ENCODE results near the gene AGK.

Gene AGK

DNA sequence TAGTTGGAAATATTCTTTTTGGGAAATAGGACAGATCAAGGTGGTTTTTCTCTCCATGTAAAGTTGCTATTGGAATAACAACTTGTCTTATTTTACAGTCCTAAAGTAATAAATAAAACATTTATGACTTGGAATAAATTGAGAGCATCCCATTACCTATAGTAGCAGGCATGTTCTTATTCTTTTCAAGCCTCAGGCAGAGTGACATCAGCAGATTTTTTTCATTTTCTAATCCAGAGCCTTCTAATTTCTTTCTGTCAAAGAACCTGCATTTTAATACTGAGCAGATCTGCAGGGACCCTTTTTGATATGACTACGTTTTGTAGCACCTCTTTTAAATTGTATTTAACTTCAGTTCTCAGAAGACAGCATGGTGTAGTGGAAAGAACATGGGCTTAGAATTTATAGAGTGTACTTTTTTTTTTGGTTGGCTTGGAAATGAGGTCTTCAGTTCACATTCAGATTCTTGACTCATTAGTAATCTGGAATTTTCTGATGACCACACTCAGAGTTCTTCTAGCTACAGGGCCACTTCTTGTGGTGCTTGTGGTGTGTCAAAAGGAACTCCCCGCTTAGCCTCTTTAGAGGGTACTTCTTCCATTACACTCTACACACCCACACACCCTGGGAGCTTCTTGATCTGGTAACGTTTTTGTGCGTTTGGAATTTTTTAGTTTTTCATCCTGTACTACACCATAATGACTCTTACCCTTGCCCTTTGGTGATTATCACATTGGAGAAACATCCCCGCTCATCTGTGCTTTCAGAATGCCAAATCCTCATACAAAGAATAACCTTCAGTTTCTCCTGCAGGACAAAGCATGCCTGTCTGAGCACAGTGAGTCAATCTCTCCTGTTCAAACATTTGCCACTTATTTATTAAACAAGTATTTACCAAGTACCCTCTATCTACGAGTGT lies 34.6 kb downstream of the AGK start:
- DNase-seq (ENCODE audit: low read depth, low spot score): no peak

DNA sequence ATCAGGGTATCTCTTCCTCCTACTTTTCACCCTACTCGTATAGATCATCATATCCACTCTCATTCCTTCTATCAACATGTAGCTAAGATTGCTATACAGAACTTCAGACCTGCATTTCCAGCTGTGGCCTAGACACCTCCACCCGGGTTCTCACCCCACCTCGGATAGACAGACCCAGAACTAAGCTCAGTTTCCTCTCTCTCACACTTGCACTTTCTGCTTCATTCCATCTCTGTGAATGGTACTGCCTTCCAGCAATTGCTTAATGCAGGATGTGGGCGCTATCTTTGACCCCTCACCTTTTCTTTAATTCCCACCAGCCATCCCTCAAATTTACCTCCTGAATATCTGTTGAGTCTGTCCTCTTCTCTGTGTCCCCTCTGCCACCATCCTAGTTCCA lies 35.7 kb downstream of the AGK start:
- DNase-seq (ENCODE audit: low read depth, low spot score): no peak

DNA sequence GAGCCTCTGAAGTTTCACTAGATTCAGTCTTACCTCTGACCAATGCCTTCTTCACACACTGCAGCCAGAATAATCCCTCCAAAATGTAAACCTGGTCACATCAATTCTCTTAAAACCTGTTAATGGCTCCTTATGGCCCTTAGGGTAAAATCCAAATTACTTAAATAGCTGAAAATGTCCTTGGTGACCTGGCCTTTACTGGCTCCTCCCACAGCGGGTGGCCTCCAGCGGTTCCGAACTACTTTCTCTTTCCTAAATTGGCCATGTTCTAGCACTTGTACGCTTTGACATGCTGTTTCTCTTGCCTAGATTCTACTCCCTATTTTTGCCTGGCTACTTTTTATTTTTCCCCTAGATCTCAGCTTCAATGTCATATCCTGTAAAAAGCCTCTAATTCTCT lies 36.1 kb downstream of the AGK start:
- DNase-seq (ENCODE audit: low read depth, low spot score): no peak

DNA sequence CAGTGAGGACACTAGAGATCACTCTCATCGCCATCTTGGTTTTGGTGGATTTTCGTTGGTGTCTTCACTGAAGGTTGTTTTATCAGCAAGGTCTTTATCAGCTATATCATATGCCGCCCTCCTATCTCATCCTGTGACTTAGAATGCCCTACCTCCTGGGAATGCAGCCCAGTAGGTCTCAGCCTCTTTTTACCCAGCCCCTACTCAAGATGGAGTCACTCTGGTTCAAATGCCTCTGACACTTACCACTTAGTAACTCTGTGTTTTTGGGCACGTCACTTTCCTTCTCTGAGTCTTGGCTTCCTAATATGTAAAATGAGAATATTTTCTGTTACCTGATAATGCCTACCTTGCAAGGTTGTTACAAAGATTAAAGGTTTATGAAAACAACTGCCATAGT lies 37.7 kb downstream of the AGK start:
- no peak for DNase-seq (ENCODE audit: low read depth, low spot score)

DNA sequence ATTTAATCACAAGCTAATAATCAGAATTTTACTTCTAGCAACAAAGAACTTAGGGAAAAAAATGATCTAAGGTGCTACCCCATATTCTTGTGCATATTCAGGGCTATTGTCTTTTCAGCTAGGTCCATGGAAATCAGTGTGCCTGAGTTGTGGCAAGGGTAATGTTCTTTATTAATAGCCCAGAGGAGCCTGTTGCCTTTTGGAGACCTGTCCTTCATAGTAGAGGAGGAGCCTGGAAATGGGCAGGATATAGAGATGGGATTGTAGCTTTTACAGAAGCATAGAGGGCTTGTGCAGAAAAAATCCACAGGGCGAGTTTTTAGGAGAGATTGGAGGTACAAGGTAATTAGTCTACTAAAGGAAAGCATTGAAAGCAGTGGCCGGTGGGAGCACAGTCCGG lies 38.9 kb downstream of the AGK start:
- no peak for DNase-seq (ENCODE audit: low read depth, low spot score)

DNA sequence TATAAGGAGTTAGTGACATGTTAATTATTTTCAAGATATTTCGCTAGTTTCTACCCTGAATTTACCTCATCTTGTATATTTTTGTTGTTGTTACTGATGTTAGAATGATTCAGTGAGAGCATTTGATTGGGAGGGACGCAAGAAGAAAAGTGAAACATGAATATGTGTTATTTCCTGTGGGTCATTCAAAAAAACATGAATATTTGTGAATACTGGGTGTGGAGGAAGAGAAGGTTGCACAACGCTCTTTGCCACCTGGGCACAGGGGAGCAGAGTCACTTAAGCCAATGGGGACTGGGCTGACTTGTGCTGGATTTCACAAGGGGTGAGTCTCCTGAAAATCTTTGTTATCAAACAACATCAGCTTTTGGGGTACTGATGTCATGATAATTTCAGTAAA lies 39.5 kb downstream of the AGK start:
- DNase-seq (ENCODE audit: low read depth, low spot score): no peak

DNA sequence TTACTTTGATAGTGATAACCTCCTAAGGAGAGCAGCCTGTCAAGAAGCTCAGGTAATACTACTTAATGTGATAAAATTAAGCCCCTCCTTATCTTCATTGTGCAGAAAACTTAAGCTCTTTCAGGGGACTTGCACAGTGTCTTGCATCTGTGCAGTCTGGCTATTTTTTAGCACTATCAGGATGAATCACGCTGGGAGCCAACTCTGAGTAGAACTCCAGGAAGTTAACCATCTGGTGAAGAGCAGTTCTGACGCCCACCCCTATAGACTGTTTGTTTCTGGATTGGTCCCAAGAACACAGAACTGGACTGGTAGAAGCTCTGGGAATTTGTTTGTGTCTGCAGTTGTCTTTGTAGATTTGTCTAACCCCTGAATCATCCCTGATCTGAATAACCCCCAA lies 41.9 kb downstream of the AGK start:
- no peak for DNase-seq (ENCODE audit: low read depth, low spot score)

DNA sequence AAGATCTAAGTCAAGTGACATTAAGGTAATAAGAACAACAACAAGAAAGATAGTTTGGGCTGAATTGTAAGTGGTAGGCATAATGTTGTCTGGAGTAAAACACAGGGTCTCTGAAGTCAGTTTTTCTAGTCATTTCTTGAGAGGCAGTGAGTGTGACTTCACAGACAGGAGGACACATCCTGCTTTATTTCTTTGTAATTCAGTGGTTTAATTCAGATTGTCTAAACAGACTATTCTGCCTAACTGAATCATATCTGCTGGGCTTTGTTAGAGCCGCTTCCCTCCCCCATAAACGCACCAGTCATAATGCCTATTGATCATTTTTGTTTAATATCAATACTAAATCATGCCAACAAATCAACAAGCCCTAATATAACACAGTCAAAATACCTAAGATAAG lies 46.8 kb downstream of the AGK start:
- no peak for DNase-seq (ENCODE audit: low read depth, low spot score)

DNA sequence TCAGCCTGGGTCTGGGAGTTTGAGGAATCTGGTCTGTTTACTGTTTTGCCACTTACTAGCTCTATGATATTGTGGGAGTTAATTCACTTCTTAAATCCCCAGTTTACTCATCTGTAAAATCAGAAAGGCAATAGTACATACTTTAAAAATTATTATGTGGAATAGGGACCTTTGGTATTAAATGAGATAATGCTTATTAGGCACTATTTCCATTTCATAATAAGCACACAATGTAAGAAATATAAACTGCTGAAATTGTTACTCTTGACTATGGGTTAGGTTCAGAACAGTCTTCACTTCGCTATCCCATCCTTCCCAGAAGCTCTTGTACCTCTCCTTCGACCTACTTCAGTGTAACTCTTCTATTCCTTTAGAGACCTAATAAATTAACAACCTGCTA lies 47.2 kb downstream of the AGK start:
- no peak for DNase-seq (ENCODE audit: low read depth, low spot score)

DNA sequence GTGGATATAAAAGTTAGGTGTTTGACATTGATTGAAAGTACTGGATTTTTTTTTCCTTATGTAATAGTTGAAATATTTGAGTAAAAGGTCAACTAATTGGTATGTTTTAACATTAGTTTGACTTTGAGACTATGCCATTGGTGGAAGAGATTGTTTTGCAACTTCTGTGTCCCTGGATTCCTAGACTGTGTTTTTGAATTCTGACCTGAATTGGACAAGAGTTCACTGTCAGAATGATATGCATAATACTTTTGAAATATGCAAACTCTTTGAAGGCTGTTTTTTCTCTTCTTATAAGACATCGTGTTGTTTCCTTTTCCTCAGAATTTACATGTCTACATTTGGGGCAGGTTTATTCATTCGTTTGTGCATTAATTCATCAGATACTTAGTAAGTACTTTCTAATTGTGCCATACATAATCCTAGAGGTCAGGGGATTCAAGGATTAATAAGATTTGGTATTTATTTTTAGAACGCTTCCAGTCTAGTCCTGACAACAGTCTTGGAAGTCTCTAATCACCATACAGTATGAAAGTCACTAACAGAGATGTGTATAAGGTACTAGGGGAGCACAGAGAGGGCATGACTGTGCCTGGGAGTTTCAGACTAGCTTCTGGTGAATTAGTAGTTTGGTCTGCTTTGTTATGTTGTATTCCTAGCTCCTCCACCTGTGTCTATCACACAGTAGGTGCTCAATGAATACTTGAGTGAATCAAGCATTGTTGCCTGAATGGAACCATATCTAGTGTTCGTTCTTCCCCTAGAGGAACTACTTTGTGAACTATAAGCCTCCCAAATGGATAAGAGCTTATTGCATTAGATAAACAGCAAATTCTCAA lies 49.2 kb downstream of the AGK start:
- no peak for DNase-seq (ENCODE audit: low read depth, low spot score)

DNA sequence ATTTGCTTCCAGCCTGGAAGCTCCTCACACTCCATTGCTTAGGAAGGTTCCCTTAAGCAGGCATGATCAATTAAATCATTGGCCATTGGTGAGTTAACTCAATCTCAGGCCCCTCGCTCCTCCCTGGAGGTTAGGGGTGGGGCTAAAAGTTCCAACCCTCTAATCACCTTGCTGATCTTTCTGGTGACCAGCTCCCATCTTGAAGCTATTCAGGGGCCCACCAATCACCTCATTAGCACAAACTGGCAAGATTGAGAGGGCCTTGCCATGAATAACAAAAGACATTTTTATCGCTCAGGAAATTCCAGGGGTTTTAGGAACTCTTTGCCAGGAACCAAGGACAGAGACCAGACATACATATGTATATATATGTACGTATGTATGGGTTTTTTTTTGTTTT lies 58.4 kb downstream of the AGK start:
- peak; percentile 75 for DNase-seq (ENCODE audit: low read depth, low spot score)

DNA sequence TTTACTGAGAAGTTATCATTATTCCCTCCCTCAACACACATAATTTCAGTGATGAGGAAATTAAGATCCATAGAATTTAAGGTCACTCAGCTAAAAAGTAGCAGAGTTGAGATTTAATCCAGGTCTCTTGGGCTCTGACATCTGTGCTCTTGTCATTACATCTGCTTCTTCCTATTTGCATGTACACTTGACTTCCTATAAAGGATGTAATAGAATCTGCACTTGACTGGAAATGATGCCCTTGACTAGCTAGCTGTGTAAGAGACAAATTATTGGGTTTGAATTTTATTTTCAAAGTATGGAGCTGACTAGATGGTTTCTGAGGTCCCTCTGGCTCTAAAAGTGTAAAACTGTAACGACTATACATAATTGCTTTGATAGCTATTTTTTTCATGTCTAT lies 59.5 kb downstream of the AGK start:
- DNase-seq (ENCODE audit: low read depth, low spot score): no peak

DNA sequence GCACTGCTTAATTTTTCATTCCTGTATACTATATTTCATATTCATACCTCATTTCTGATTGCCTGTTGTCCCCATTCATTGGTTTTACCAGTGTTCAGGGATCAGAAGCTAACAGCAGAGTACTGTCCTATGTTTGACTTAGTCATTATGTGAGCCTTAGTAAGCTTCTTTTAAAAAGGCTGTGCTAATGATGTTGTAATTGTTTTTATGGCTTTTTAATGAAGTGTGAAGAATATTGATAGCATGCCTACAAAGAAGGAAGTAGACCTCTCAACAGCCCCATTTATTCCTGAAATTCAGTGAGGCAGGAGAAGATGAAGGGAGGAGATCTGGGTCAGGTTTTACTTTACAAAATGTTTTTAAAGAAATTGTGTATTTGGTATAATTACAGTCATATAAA lies 61.7 kb downstream of the AGK start:
- DNase-seq (ENCODE audit: low read depth, low spot score): no peak

DNA sequence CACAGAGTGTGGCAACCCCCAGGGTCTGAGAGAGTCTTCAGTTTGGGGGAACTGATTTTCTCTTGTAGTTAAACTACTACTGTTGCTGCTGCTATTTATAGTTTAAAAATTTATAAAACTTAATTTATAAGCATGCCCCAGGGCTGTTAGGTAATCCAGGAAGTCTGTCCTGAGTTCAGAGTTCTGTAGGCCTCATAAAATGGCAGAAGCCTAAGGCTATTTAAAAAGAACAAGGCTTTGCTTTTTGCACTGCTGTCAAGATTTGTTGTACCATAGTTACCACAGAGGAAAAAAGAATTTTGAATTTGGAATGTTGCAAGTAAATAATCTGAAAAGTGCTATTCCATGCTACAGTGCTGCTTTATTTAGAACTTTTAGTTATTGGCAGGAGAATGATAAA lies 66.1 kb downstream of the AGK start:
- no peak for DNase-seq (ENCODE audit: low read depth, low spot score)

DNA sequence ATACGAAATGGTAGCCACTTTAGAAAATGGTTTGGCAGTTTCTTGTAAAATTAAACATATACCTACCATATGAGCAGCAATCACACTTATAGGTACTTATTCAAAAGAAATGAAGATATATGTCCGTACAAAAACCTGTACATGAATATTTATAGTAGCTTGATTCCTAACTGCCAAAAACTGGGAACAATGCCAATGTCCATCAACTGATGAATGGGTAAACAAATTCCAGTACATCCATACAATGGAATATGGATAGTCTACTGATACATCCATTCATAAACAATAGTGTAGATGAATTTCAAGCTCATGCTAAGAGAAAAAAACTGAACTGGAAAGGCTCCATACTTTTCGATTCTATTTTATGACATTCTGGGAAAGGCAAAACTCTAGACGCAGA lies 68.5 kb downstream of the AGK start:
- no peak for DNase-seq (ENCODE audit: low read depth, low spot score)

DNA sequence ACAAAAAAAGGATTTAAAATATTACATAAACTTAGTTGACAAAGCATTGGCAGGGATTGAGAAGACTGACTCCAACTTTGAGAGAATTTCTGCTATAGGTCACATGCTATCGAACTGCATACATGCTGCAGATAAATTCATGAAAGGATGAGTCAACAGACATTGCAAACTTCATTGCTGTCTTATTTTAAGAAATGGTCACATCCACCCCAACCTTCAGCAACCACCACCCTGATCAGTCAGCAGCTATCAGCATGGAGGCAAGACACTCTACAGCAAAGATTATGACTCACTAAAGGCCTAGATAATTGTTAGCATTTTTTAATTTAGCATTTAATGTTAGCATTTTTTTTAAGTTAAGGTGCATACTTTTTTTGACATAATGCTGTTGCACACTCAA lies 73.6 kb downstream of the AGK start:
- DNase-seq (ENCODE audit: low read depth, low spot score): no peak

DNA sequence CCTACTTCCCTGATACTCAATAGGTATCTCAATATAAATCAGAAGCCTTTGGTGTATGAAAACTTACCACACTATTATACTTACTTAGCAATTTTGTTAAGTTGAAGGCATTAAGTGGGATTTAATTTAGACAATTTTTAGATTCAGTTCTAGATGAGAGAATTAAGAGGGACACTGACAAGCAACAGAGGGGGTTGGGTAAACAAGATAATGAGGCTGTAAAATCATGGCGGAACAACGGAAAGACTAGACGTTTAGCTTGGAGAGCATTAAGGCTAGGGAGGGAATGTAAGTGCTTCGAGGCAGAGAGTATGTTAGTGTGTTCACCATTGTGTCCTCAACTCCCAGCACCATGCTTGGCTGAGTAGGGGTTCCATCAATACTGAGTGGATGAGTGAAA lies 79.4 kb downstream of the AGK start:
- no peak for DNase-seq (ENCODE audit: low read depth, low spot score)

DNA sequence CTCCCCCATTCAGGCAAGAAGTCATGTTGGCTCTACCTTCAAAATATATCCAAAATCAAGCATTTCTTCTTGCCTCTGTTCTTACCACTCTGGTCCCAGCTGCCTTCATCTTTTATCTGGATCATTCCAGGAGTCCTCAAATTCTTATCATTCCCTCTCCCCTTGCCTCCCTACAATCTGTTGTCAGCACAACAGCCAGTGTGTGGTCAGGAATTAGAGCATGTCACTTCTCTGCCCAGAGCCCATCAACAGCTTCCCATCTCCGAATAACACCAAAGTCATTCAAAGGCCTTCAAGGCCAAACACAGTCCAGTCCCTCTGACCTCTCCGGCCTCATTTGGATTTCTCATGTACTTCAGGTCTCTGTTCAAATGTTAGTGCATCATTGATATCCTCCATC lies 80.3 kb downstream of the AGK start:
- DNase-seq (ENCODE audit: low read depth, low spot score): no peak

DNA sequence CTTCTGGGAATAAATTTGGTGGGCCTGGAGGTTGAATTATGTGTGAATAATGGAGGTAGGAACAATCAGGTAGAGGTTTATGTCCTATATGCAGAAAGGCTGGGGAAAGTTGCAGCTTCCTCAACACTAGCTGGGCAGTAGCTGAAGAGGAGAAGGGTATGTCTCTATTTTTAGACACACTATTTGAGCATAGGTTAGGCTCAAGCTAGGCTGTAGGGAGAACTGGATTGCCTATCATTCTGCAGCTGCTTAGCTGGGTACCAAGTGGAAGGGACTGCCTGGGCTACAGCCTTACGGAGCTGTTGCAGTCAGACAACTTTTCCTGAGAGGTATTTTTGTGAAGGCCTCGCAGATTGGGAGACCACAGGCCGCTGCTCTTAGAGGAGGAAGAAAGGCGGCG lies 82.9 kb downstream of the AGK start:
- DNase-seq (ENCODE audit: low read depth, low spot score): no peak

DNA sequence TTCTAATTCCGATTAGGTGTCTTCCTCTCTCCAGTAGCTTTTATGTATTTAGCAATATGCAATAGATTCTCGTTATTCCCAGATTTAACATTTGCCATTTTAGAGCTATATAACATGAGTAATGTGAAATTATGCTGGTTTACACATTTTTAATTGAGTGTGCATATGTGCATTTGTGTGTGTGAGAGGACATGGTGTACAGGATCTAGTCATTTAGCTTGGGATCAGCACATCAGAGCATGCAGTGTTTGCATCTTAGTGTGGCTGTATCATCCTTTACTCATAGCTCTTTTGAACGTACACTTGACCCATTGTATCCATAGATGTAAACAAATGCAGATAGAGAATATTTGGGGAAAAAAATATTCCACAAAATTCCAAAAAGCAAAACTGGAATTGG lies 84.8 kb downstream of the AGK start:
- DNase-seq (ENCODE audit: low read depth, low spot score): no peak

DNA sequence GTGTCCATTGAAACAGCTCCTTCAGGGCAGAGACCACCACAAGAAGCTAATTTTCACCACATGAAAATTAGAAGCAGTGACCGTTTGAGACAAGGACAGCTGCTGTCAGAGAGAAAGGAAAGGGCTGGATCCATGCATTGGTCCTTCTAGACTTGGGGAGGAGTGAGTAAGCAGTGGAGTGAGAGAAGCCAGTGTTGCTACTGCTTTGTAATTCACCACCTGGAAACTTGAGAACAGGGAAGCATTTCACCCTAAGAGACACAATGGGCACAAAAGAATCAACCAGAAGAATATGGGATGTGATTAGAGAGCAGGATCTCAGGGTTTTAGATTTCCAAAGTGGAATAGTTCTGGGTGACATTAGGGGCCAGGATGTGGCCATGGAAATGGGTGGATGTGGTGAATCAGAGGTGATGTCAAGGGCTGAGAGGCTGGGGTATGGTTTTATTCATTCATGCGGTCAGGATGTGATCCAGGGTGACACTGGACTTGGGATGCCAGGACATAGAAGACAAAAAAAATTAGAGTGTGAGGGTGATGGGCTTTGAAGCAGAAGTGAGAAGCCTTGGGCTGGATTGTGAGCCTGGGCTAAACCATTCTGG lies 89.1 kb downstream of the AGK start:
- DNase-seq (ENCODE audit: low read depth, low spot score): no peak

DNA sequence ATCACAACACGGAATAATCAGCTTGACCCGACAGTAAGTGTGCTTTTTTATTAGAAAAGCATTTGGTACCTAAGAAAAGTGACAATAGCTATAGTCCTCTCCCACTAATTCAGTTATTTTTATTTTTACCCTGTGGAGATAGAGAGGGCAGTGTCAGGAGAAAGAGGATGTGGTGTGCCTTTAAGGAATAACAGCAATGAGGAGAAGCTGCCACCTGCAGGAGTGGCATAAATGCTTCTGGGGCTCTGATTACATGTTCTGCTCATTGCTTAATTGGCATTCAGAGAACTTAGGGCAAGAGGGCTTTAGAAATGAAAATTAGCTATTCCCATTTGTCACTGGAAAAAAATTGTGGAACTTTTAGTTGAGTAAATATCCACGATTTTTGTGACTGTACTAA lies 90.7 kb downstream of the AGK start:
- no peak for DNase-seq (ENCODE audit: low read depth, low spot score)

DNA sequence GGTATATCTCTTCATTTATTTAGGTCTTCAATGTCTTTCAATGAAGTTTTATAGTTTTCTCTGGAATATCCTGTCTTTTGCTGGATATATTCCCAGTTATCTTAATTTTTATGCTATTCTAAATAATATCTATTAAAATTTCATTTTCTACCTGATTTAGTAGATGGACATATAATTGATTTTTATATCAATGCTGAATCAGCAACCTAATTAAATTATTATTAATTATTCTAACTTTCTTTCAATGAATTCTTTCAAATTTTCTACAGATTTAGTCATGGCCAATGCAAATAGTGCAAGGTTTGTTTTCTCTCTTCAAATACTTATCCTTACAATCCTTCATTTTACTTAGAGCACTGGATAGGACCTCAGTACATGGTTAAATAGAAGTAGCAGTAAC lies 94.0 kb downstream of the AGK start:
- DNase-seq (ENCODE audit: low read depth, low spot score): no peak

Measured in iPS DF 19.7 (cell line).